GM06990 (cell line): ENCODE results near the gene KIAA1671.

Experiments used
- DNase-seq: peaks from one replicate; pipeline ENCODE4 v3.0.0-alpha.2; 2011; ENCODE audit not compliant: insufficient read length; ENCODE audit errors: extremely low read depth
- H3K27me3 ChIP-seq: replicated peaks from 2 replicates; pipeline ENCODE4 v1.6.0; 2011; ENCODE audit warnings: low read length; ENCODE audit not compliant: control insufficient read depth, insufficient read depth
- H3K36me3 ChIP-seq: 2 replicates; pipeline ENCODE4 v1.5.1; 2011; ENCODE audit warnings: low read length; ENCODE audit not compliant: control insufficient read depth, insufficient read depth
- H3K4me3 ChIP-seq: replicated peaks from 2 replicates; pipeline ENCODE4 v1.5.1; 2011; ENCODE audit warnings: low read depth, mild to moderate bottlenecking, control low read depth, low read length
- TF ChIP-seq, protein P1 (sequence below): IDR thresholded peaks from 2 replicates; pipeline ENCODE4 v1.5.1; 2011; ENCODE audit warnings: low read length, control low read depth, mild to moderate bottlenecking, inconsistent platforms; ENCODE audit not compliant: insufficient read depth, poor library complexity, severe bottlenecking

KIAA1671 gene

DNA sequence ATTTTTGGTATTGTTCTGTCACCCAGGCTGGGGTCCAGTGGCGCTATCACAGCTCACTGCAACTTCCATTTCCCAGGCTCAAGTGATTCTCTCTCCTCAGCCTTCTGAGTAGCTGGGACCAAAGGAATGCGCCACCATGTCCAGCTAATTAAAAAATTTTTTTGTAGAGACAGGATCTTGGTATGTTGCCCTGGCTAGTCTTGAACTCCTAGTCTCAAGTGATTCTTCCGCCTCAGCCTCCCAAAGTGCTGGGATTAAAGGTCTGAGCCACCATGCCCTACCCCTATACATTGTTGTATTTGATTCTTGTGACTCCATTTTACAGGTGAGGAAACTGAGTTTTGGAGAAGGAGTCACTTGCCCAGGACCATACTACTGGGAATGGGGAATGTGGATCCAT is 11.9 kb downstream of the KIAA1671 start:
- DNase-seq: no peak
- no peaks in the 10 kb centered on the region for H3K36me3 ChIP-seq
- no peaks in the 10 kb centered on the region for H3K27me3 ChIP-seq
- TF ChIP-seq, protein P1, sequence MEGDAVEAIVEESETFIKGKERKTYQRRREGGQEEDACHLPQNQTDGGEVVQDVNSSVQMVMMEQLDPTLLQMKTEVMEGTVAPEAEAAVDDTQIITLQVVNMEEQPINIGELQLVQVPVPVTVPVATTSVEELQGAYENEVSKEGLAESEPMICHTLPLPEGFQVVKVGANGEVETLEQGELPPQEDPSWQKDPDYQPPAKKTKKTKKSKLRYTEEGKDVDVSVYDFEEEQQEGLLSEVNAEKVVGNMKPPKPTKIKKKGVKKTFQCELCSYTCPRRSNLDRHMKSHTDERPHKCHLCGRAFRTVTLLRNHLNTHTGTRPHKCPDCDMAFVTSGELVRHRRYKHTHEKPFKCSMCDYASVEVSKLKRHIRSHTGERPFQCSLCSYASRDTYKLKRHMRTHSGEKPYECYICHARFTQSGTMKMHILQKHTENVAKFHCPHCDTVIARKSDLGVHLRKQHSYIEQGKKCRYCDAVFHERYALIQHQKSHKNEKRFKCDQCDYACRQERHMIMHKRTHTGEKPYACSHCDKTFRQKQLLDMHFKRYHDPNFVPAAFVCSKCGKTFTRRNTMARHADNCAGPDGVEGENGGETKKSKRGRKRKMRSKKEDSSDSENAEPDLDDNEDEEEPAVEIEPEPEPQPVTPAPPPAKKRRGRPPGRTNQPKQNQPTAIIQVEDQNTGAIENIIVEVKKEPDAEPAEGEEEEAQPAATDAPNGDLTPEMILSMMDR: no peak
- H3K4me3 ChIP-seq: no peak overlapping the region

DNA sequence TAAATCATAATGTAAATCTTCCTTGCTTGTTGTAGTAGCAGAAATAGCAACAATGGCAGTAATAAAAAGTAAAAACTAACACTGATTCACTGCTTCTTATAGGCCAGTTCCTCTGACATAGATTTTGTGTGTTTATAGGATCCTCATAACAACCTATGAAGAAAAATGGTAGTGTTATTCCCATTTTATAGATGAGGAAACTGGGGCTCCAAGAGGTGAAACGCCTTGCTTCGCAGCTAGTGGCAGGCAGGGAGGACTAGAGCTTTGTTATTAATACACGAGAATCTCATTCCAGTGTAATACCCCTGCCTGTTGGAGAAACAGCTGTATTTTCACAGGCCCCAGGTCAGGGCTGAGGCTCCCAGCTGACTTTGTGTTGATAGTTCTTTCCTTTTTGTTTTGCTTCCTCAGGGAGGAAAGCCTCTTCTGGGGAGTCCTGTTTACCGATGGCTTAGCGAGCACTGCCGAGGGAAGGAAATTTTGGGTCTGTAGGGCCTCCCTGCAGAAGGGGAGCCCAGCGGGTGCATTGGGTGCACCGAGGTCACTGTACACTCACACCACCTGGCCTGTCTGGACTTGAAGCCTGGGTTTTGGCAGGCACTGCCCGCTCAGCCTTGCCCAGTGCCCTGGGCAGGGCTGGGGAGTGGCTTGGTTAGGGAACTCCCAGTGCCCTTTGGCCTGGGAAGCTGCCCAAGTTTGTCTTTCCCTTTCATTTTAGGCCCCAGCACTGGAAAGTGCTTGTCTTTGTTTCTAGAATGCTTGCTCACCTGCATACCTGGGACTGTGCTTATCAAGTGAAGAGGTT is 13.5 kb downstream of the KIAA1671 start:
- TF ChIP-seq, protein P1: no peak
- no peak overlapping the region for H3K4me3 ChIP-seq
- DNase-seq: no peak
- no peaks in the 10 kb centered on the region for H3K36me3 ChIP-seq
- H3K27me3 ChIP-seq: no peaks in the 10 kb centered on the region

DNA sequence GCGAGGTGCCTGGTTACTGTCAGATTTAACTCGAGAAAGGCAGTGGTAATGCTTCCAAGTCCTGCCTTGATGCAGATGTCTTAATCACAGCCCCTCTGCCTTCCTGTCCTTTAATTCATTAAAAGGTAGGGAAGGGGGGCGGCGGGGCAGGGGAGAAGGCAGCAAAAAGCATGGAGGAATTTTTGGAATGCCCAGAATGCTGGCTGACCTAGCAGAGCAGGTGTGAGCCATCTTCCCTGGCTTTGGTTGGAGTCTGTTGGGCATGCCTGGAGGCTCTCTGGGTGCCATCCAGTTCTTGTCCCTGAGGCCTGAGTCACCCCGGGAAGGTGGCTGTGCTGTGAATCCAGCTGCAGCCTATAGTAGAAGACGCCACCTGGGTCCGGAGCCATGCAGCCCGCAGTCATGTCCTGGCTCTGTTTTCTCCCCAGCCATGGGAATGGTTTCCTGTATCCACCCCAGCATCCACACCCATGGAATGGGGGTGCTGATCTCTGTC is 15.6 kb downstream of the KIAA1671 start:
- Histone ChIP-seq H3K36me3 (no peaks in the 10 kb centered on the region), H3K27me3 (no peaks in the 10 kb centered on the region; the same call in 1 of the 2 replicates), H3K4me3 (no peak overlapping the region)
- no peak for DNase-seq
- TF ChIP-seq, protein P1: no peak

DNA sequence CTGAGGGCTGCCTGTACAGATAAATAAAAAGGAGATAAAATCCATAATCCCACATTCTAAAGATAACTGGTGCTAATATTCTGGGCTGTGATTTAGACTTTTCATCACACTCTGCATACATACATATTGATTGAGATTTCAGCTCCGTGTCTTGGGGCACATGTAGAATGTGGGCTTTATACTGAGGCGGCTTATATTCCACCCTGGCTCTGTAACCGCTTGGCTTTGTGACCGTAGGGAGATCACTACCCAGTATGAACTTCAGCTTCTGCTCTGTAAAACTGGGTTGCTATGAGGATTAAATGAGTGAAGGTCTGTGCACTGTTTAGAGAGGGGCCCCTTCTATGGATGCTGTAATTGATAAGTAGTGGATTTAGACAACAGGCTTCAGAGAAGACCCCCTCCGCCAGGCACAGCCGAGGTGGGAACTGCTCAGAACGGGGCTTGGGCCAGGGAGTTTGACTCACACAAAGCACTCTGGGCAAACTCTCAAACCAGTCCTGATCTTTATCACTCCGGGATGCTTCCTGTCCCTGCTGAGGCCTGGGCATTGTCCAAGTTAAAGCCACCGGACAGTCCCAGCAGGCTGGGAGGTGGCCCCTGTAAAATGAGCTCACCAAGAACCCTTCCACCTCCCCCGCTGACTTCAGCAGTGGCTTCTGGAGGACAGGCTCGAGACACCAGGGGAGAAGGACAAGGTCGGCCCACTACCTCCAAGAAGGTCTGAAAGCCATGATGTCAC is 17.2 kb downstream of the KIAA1671 start:
- Histone ChIP-seq H3K27me3 (peaks cover 1% of the 10 kb centered on the region), H3K4me3 (no peak overlapping the region), H3K36me3 (no peaks in the 10 kb centered on the region)
- no peak for DNase-seq
- TF ChIP-seq, protein P1: no peak

DNA sequence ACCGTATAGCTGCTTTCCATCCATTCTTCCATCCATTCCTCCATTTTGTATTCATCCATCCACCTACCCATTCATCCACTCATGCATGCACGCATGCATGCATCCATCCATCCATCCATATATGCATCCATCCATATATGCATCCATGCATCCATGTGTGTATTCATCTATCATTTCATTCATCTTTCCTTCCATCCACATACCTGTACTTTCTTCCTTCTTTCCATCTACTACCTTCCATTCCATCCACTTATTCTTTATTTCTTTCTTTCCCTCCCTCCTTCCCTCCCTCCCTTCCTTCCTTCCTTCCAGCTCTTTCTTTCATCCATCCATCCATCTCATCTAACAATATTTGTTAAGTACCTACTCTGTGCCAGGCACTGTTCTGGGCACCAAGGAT is 19.9 kb downstream of the KIAA1671 start:
- no peaks in the 10 kb centered on the region for H3K36me3 ChIP-seq
- TF ChIP-seq, protein P1: no peak
- peaks cover 1% of the 10 kb centered on the region for H3K27me3 ChIP-seq

More for the DNA sequence above, 19.9 kb downstream of the KIAA1671 start:
- no peak for DNase-seq
- no peak overlapping the region for H3K4me3 ChIP-seq
